Measurements from ENCODE around the gene CCDC80.

The CCDC80 gene

GRCh38 chr3:112640930-112641801, at the start of gene CCDC80:
TSS of gene CCDC80 (minus strand) at chr3:112641143. CDS start at chr3:112639905, 1,238 bp downstream.
- DNase-seq (ENCODE audit: low spot score) = no peak
- in situ Hi-C loops (cut with MboI; ENCODE audit: low sequenced_read_pairs, unreplicated experiment) = loop anchor here (5.0 to 25.0 kb wide), 3 partner anchors 94 to 646 kb away; partner anchors contain the start of gene CD200R1
- TF ChIP-seq CTCF (IDR thresholded peaks at IDR 0.05; ENCODE audit: borderline replicate concordance, control extremely low read depth, extremely low read depth, insufficient read depth, missing control alignments) = no peak

- no peak for TF ChIP-seq CTCF (IDR thresholded peaks at IDR 0.05; ENCODE audit: borderline replicate concordance, control extremely low read depth, extremely low read depth, insufficient read depth, missing control alignments)
- no peak for DNase-seq (ENCODE audit: low spot score)
- in situ Hi-C loops (cut with MboI; ENCODE audit: low sequenced_read_pairs, unreplicated experiment) = no loop called here
Observed at GRCh38 chr3:112689989-112690388, 49.0 kb upstream of the CCDC80 start.

- in situ Hi-C loops (cut with MboI; ENCODE audit: low sequenced_read_pairs, unreplicated experiment) = no loop called here
- no peak for DNase-seq (ENCODE audit: low spot score)
- TF ChIP-seq CTCF (IDR thresholded peaks at IDR 0.05; ENCODE audit: borderline replicate concordance, control extremely low read depth, extremely low read depth, insufficient read depth, missing control alignments) = no peak
Observed at GRCh38 chr3:112689385-112689784, 48.4 kb upstream of the CCDC80 start.

- in situ Hi-C loops (cut with MboI; ENCODE audit: low sequenced_read_pairs, unreplicated experiment) = no loop called here
- DNase-seq (ENCODE audit: low spot score) = no peak
- no peak for TF ChIP-seq CTCF (IDR thresholded peaks at IDR 0.05; ENCODE audit: borderline replicate concordance, control extremely low read depth, extremely low read depth, insufficient read depth, missing control alignments)
Observed at GRCh38 chr3:112688819-112689218, 47.9 kb upstream of the CCDC80 start.

- TF ChIP-seq CTCF (IDR thresholded peaks at IDR 0.05; ENCODE audit: borderline replicate concordance, control extremely low read depth, extremely low read depth, insufficient read depth, missing control alignments) = no peak
- in situ Hi-C loops (cut with MboI; ENCODE audit: low sequenced_read_pairs, unreplicated experiment) = no loop called here
- DNase-seq (ENCODE audit: low spot score) = no peak
Observed at GRCh38 chr3:112688085-112688769, 47.3 kb upstream of the CCDC80 start.

- in situ Hi-C loops (cut with MboI; ENCODE audit: low sequenced_read_pairs, unreplicated experiment) = no loop called here
- DNase-seq (ENCODE audit: low spot score) = no peak
- TF ChIP-seq CTCF (IDR thresholded peaks at IDR 0.05; ENCODE audit: borderline replicate concordance, control extremely low read depth, extremely low read depth, insufficient read depth, missing control alignments) = no peak
Observed at GRCh38 chr3:112687616-112688015, 46.7 kb upstream of the CCDC80 start.
